Nephron progenitor cell (in vitro differentiated cells): Measurements from ENCODE around the gene NCR2.
A peak's percentile ranks its signal among the peaks of the same experiment; 100 is the strongest.
"Not testable (repeated sequence)": the region's sequence is repeated elsewhere in the genome, so short reads cannot be mapped to it uniquely, and the experiment has no call there.

ENCODE experiments used
- DNase-seq: peaks from one replicate; pipeline ENCODE4 v3.0.0; 2021
- H3K27ac Mint-ChIP-seq: 2 replicates; pipeline ENCODE4 v1.8.0; 2021; ENCODE audit warnings: mild to moderate bottlenecking, moderate library complexity, mixed read lengths
- H3K27me3 Mint-ChIP-seq: 2 replicates; pipeline ENCODE4 v1.8.0; 2021; ENCODE audit warnings: mild to moderate bottlenecking, low read depth, mixed read lengths; ENCODE audit not compliant: poor library complexity
- H3K36me3 Mint-ChIP-seq: 2 replicates; pipeline ENCODE4 v1.8.0; 2021; ENCODE audit warnings: low read depth, mixed read lengths
- H3K4me1 Mint-ChIP-seq: 2 replicates; pipeline ENCODE4 v1.8.0; 2021; ENCODE audit warnings: mixed read lengths
- H3K4me3 Mint-ChIP-seq: 2 replicates; pipeline ENCODE4 v1.8.0; 2021; ENCODE audit warnings: mild to moderate bottlenecking, moderate library complexity, mixed read lengths
- H3K9me3 Mint-ChIP-seq: 2 replicates; pipeline ENCODE4 v1.8.0; 2021; ENCODE audit warnings: mild to moderate bottlenecking, moderate library complexity, mixed read lengths
- CTCF ChIP-seq: fragments of 200-600 bp; sonication (generic); IDR thresholded peaks from 2 replicates; pipeline ENCODE4 v1.5.0; 2021; ENCODE audit warnings: antibody characterized with exemption

The NCR2 gene

DNA sequence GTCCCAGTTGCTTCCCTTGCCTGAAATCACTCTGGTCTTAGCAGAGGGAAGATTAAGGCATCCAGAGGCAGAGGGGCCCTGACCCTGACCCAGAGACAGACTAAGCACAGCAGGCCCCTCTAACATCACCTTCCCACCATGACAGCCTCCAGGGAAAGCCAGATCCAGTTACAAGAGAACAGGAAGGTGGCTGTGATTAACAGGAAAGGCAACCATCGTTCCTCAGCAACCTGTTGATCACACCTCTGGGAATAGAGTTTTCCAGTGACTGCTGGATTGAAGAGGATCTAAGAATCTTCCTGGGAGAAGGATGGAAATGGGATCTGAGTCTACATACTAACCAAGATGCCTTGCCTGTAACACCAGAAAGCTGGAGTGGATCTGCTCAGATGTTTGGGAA lies 43.7 kb upstream of the NCR2 start:
- peak overlapping the region; percentile 70 for H3K27ac Mint-ChIP-seq
- DNase-seq = no peak
- H3K9me3 Mint-ChIP-seq = peaks cover 6% of the 10 kb centered on the region
- H3K36me3 Mint-ChIP-seq = no peaks in the 10 kb centered on the region
- no peak overlapping the region for H3K4me3 Mint-ChIP-seq
- peaks cover 3% of the 10 kb centered on the region for H3K27me3 Mint-ChIP-seq
- peaks cover 24% of the 10 kb centered on the region for H3K4me1 Mint-ChIP-seq
- no peak for TF ChIP-seq CTCF

GRCh38 chr6:41294214-41294872 lies 41.1 kb upstream of the NCR2 start:
- Mint-ChIP-seq H3K27ac (no peak overlapping the region), H3K4me3 (no peak overlapping the region), H3K36me3 (no peaks in the 10 kb centered on the region), H3K4me1 (peaks cover 24% of the 10 kb centered on the region), H3K27me3 (peaks cover 3% of the 10 kb centered on the region), H3K9me3 (peaks cover 30% of the 10 kb centered on the region)
- peak; percentile 18 for DNase-seq
- TF ChIP-seq CTCF = no peak

GRCh38 chr6:41297248-41297647 lies 38.2 kb upstream of the NCR2 start:
- H3K36me3 Mint-ChIP-seq, H3K27me3 Mint-ChIP-seq: not testable (repeated sequence)
- H3K9me3 Mint-ChIP-seq = peaks cover 49% of the 10 kb centered on the region

GRCh38 chr6:41298785-41299502 lies 36.5 kb upstream of the NCR2 start:
- H3K4me1 Mint-ChIP-seq = no peaks in the 10 kb centered on the region
- H3K9me3 Mint-ChIP-seq = peaks cover 55% of the 10 kb centered on the region
- no peak for DNase-seq
- H3K27ac Mint-ChIP-seq = no peak overlapping the region
- H3K4me3 Mint-ChIP-seq = no peak overlapping the region
- TF ChIP-seq CTCF = no peak
- H3K36me3 Mint-ChIP-seq = no peaks in the 10 kb centered on the region
- peaks cover 8% of the 10 kb centered on the region for H3K27me3 Mint-ChIP-seq

More at GRCh38 chr6:41297248-41297647, 38.2 kb upstream of the NCR2 start:
- H3K4me3 Mint-ChIP-seq, H3K27ac Mint-ChIP-seq, DNase-seq, H3K4me1 Mint-ChIP-seq: not testable (repeated sequence)

DNA sequence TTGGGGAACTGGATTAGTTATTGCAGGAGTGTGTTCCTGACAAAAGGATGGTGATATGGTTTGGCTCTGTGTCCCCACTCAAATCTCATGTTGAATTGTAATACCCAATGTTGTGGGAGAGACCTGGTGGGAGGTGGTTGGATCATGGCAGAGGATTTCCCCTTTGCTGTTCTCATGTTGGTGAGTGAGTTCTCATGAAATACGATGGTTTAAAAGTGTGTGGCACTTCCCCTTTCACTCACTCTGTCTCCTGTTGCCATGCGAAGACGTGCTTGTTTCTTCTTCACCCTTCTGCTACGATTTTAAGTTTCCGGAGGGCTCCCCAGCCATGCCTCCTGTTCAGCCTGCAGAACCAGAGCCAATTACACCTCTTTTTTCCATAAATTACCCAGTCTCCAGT lies 32.8 kb upstream of the NCR2 start:
- Mint-ChIP-seq H3K4me3 (no peak overlapping the region), H3K36me3 (no peaks in the 10 kb centered on the region), H3K27me3 (peaks cover 22% of the 10 kb centered on the region), H3K9me3 (peaks cover 43% of the 10 kb centered on the region), H3K4me1 (no peaks in the 10 kb centered on the region), H3K27ac (no peak overlapping the region)
- DNase-seq = no peak
- TF ChIP-seq CTCF = no peak

- H3K36me3 Mint-ChIP-seq = no peaks in the 10 kb centered on the region
- peaks cover 27% of the 10 kb centered on the region for H3K27me3 Mint-ChIP-seq
- TF ChIP-seq CTCF = peak; percentile 66
- H3K4me1 Mint-ChIP-seq = no peaks in the 10 kb centered on the region
- peak; percentile 49 for DNase-seq
- H3K4me3 Mint-ChIP-seq = no peak overlapping the region
- H3K9me3 Mint-ChIP-seq = peaks cover 14% of the 10 kb centered on the region
- no peak overlapping the region for H3K27ac Mint-ChIP-seq
Observed at GRCh38 chr6:41306187-41306854, 29.1 kb upstream of the NCR2 start.
